Heart right ventricle (tissue), 16 donors: ENCODE measurements around the gene CNOT3. TPM values are rescaled to one million over a fixed set of nuclear protein-coding genes. Genes with fewer than 3 reads are reported as not detected.

Experiments
- ATAC-seq, 8 donors: fragments of 200-7000 bp; cut with Tn5 transposase; one replicate each; pipeline ENCODE4 v1.9.1; 2020; ENCODE audit warnings: mild to moderate bottlenecking in 8 of 8, moderate library complexity in 8 of 8, moderate number of reproducible peaks in 1 of 8
- DNase-seq, 2 donors: peaks; one replicate each; pipeline ENCODE4 v3.0.0-alpha.2; 2020
- H3K27ac ChIP-seq, 10 donors: fragments of 200-600 bp; sonication (generic) in 2 of 10; one replicate each; pipeline versions ENCODE4 v1.5.0 to v1.8.0; 2020 to 2022; ENCODE audit warnings: mild to moderate bottlenecking in 3 of 10
- H3K27me3 ChIP-seq, 7 donors: fragments of 200-600 bp; one replicate each; pipeline ENCODE4 v1.8.0; 2021 to 2022; ENCODE audit warnings: mild to moderate bottlenecking in 2 of 7
- H3K36me3 ChIP-seq, 9 donors: fragments of 200-600 bp; sonication (generic) in 1 of 9; one replicate each; pipeline versions ENCODE4 v1.5.0 to v1.8.0; 2020 to 2022; ENCODE audit warnings: mild to moderate bottlenecking in 2 of 9
- H3K4me1 ChIP-seq, 9 donors: fragments of 200-600 bp; sonication (generic) in 1 of 9; one replicate each; pipeline versions ENCODE4 v1.5.0 to v1.8.0; 2020 to 2022; ENCODE audit warnings: mild to moderate bottlenecking in 4 of 9
- H3K4me3 ChIP-seq, 10 donors: fragments of 200-600 bp; sonication (generic) in 2 of 10; one replicate each; pipeline versions ENCODE4 v1.5.0 to v1.8.0; 2020 to 2022; ENCODE audit warnings: mild to moderate bottlenecking in 7 of 10, moderate library complexity in 2 of 10
- H3K9me3 ChIP-seq, 11 donors: fragments of 200-600 bp in 10 of 11; sonication (generic) in 2 of 11; one replicate each; pipeline versions ENCODE4 v1.5.0 to v1.8.0; 2013 to 2022; ENCODE audit warnings: mild to moderate bottlenecking in 2 of 11, control low read depth in 1 of 11, moderate library complexity in 1 of 11
- CTCF ChIP-seq, 9 donors: fragments of 200-600 bp; sonication (generic) in 2 of 9; IDR thresholded peaks; one replicate each; pipeline versions ENCODE4 v1.5.0 to v1.8.0; 2021 to 2022; ENCODE audit warnings: antibody characterized with exemption in 9 of 9, mild to moderate bottlenecking in 5 of 9, moderate library complexity in 1 of 9
- WGBS, 2 donors: extraction: QIAGEN DNeasy Blood & Tissue Kit; methylation state at CpG; one replicate each; pipeline ENCODE4 v1.1.7; 2013; ENCODE audit warnings: inconsistent platforms in 1 of 2; 5-methylcytosine and 5-hydroxymethylcytosine counted together
- intact Hi-C, 10 donors: fragments of 100-400 bp; cut with DNase I; formaldehyde crosslinking; loops; one replicate each; pipeline versions ENCODE4 v1.11.1 to v1.14.2; 2022
- polyA plus RNA-seq, 2 donors: library from polyadenylated mRNA; stranded (reverse); fragments of 200-250 nt; gene quantifications; one replicate each; pipeline ENCODE4 v1.2.3, GENCODE V29; 2013
- total RNA-seq, 10 donors: library from RNA; stranded (reverse); fragmentation: NEBNext Ultra II Directional in 3 of 10; extraction: Animal tissue kit (Norgen Biotek cat#: 25700) in 3 of 10; gene quantifications; one replicate each; pipeline versions ENCODE4 v1.2.1 to v1.2.4, GENCODE V29; 2021 to 2023
- donor health status: Arrhythmogenic right ventricular cardiomyopathy.
- donor health status: ischemic (EF 13 %, LVEDD 7.1; RV severe dilation, severe dysfunction).
- donor health status: healthy with polysubstance abuse.
- donor health status: DM: no; HTN: yes; CAD: no.
- donor health status: DM: no; HTN: no; CAD: no.
- donor health status: ischemic (EF 25% LVEDD 6.9; RV normal size, moderate dysfunction).
- donor health status: ischemic (EF 25% LVEDD 5.7; RV mildly dilated, moderate dysfunction).
- donor health status: healthy.
- donor health status: DM: yes; HTN: yes; CAD: no.
- donor health status: Ischemic cardiomyopathy.
- donor health status: ischemic (EF 35%, LVEDD 5.7; RV mildly dilated, moderate dysfunction).
- donor health status: nonischemic (EF 11% LVEDD 7.7; RV severe dilation, severe dysfunction).
- donor health status: DM: yes; HTN: yes; CAD: no.
- donor health status: PGD.
- donor health status: ischemic (EF 29% LVEDD 5.4; RV normal size, mild dysfunction).
- donor health status: nonischemic (EF 23%, LVEDD 6.1; RV moderate dilation, normal function).

The CNOT3 gene
- total and polyA plus RNA-seq, 12 donors: 14.5 to 27.8 (median 20.9) TPM

DNA sequence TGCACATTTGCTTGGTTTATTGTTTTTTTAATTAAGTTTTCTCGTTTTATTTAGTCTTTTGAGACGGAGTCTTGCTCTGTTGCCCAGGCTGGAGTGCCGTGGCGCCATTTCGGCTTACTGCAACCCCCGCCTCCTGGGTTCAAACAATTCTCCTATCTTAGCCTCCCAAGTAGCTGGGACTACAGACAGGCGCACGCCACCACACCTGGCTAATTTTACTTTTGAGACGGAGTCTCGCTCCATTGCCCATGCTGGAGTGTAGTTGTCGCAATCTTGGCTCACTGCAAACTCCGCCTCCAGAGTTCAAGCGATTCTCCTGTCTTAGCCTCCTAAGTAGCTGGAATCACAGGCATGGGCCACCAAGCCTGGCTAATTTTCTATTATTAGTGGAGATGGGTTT is 64.4 kb downstream of the CNOT3 start:
- peak overlapping the region in 8 of 10 donors; percentile 63 to 82 (median 71) for H3K4me3 ChIP-seq
- no peak for DNase-seq
- peaks cover 11 to 66% (median 60%) of the 10 kb centered on the region in 9 donors for H3K4me1 ChIP-seq
- peak overlapping the region in 5 of 10 donors; percentile 84 to 99 (median 93) for H3K27ac ChIP-seq
- no peak for ATAC-seq
- TF ChIP-seq CTCF (IDR thresholded peaks at IDR 0.05): no peak
- H3K9me3 ChIP-seq: no peaks in the 10 kb centered on the region
- peaks cover 0 to 58% (median 53%) of the 10 kb centered on the region in 9 donors for H3K36me3 ChIP-seq
- intact Hi-C loops: loop anchor here in 2 of 10 donors (5.0 kb wide), 2 partner anchors 40 to 45 kb away; partner anchors contain the start of gene LENG1 (in 1 of the 2)
- H3K27me3 ChIP-seq: no peaks in the 10 kb centered on the region
- 74 to 78% methylated on average over 13 of the region's 13 CpGs for whole genome bisulfite sequencing, 2 donors

GRCh38 chr19:54203151-54203611 is 65.6 kb downstream of the CNOT3 start:
- Histone ChIP-seq H3K27me3 (no peaks in the 10 kb centered on the region), H3K27ac (peak overlapping the region in 3 of 10 donors; percentile 12 to 99 (median 21)), H3K4me3 (peak overlapping the region in 3 of 10 donors; percentile 11 to 67 (median 65)), H3K4me1 (peaks cover 11 to 76% (median 61%) of the 10 kb centered on the region in 9 donors), H3K9me3 (no peaks in the 10 kb centered on the region), H3K36me3 (peaks cover 0 to 70% (median 62%) of the 10 kb centered on the region in 9 donors)
- ATAC-seq (no peak), DNase-seq (no peak)
- WGBS, 2 donors: 43 to 55% methylated on average over 9 of the region's 9 CpGs
- no peak for TF ChIP-seq CTCF (IDR thresholded peaks at IDR 0.05)
- intact Hi-C loops: loop anchor here in 2 of 10 donors (5.0 kb wide), 2 partner anchors 41 to 46 kb away; partner anchors contain the start of gene LENG1 (in 1 of the 2)

DNA sequence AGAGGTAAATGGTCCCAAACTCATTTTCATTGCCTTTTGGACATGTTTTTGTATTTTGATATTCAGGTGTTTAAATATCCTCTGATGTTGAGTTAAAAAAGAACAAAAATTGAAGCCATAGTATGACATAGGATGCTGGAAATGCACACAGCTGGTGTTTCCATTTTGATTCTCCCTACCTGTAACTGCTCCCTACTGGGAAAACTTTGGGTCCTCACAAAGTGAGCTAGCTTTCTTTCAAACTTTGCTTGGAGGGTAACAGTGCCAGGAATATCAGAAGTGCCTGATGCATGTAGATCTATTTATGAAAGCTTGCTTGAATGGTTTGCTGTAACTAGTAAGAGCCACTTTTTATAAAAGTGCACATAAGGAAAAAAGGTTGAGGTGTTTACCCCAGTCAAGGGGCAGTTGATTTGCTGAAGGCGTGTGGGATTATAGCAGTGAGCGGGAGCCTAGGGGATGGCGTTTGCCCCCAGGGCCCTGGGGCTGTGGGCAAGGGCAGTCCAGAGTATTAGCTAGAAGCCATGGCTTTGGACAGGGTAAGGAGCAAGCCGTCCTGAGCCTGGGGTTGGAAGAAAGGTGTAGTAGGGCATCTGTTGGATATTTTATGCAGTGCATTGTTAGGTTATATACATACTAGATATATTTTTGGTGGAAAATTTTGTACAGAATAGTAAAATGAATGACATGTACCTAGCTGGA is 67.4 kb downstream of the CNOT3 start:
- peak overlapping the region in 2 of 10 donors; percentile 37 to 99 for H3K27ac ChIP-seq
- no peak for DNase-seq
- peak overlapping the region in 1 of 10 donors; percentile 67 for H3K4me3 ChIP-seq
- no peaks in the 10 kb centered on the region for H3K27me3 ChIP-seq
- 75 to 79% methylated on average over 4 of the region's 4 CpGs for WGBS, 2 donors
- TF ChIP-seq CTCF (IDR thresholded peaks at IDR 0.05): no peak
- ATAC-seq: no peak
- intact Hi-C loops: loop anchor here in 2 of 10 donors (5.0 kb wide), 2 partner anchors 43 to 48 kb away; partner anchors contain the start of gene LENG1 (in 1 of the 2)
- peaks cover 21 to 90% (median 78%) of the 10 kb centered on the region in 9 donors for H3K4me1 ChIP-seq
- no peaks in the 10 kb centered on the region for H3K9me3 ChIP-seq
- H3K36me3 ChIP-seq: peaks cover 0 to 78% (median 62%) of the 10 kb centered on the region in 9 donors

Other genes starting within 250 kb of the CNOT3 start
- gene CACNG7, start 228.5 kb upstream of the CNOT3 start, total RNA-seq: not detected
- gene CACNG7, start 228.5 kb upstream of the CNOT3 start, polyA plus RNA-seq: not detected
- under 1 TPM in 9 of 10 donors, not detected in 1; 0.07 to 0.31 (median 0.14) TPM for gene CACNG8, start 174.8 kb upstream of the CNOT3 start, total RNA-seq
- under 1 TPM; 0.03 to 0.22 TPM for gene CACNG8, start 174.8 kb upstream of the CNOT3 start, polyA plus RNA-seq
- gene CACNG6, start 146.1 kb upstream of the CNOT3 start, total RNA-seq: not detected
- gene CACNG6, start 146.1 kb upstream of the CNOT3 start, polyA plus RNA-seq: not detected
- gene VSTM1, start 73.9 kb upstream of the CNOT3 start, total RNA-seq: under 1 TPM in 2 of 10 donors, not detected in 8; 0.33 to 0.60 TPM
- gene VSTM1, start 73.9 kb upstream of the CNOT3 start, polyA plus RNA-seq: not detected
- not detected for gene TARM1, start 56.4 kb upstream of the CNOT3 start, total RNA-seq
- not detected for gene TARM1, start 56.4 kb upstream of the CNOT3 start, polyA plus RNA-seq
- 1 to 10 TPM in 3 of 10 donors, under 1 TPM in 6, not detected in 1; 0.23 to 5.3 (median 0.40) TPM for gene OSCAR, start 37.0 kb upstream of the CNOT3 start, total RNA-seq
- gene OSCAR, start 37.0 kb upstream of the CNOT3 start, polyA plus RNA-seq: 1 to 10 TPM in 1 of 2 donors, under 1 TPM in 1; 0.22 to 1.0 TPM
- 100 to 1,000 TPM; 239 to 518 (median 360) TPM for gene NDUFA3, start 34.9 kb upstream of the CNOT3 start, total RNA-seq
- 1,000 to 10,000 TPM in 1 of 2 donors, 100 to 1,000 TPM in 1; 335 to 3,395 TPM for gene NDUFA3, start 34.9 kb upstream of the CNOT3 start, polyA plus RNA-seq
- gene TFPT, start 22.1 kb upstream of the CNOT3 start, total RNA-seq: 10 to 100 TPM; 11.0 to 16.8 (median 12.9) TPM
- gene TFPT, start 22.1 kb upstream of the CNOT3 start, polyA plus RNA-seq: 10 to 100 TPM; 26.0 to 33.8 TPM
- 10 to 100 TPM; 35.9 to 46.4 (median 43.0) TPM for gene PRPF31, start 22.0 kb upstream of the CNOT3 start, total RNA-seq
- gene PRPF31, start 22.0 kb upstream of the CNOT3 start, polyA plus RNA-seq: 10 to 100 TPM; 52.1 to 52.8 TPM
- gene LENG1, start 22.0 kb downstream of the CNOT3 start, total RNA-seq: 1 to 10 TPM; 5.4 to 8.4 (median 6.9) TPM
- gene LENG1, start 22.0 kb downstream of the CNOT3 start, polyA plus RNA-seq: 10 to 100 TPM; 14.6 to 16.9 TPM
- 1 to 10 TPM in 9 of 10 donors, under 1 TPM in 1; 0.59 to 5.5 (median 2.1) TPM for gene TMC4, start 35.4 kb downstream of the CNOT3 start, total RNA-seq
- 10 to 100 TPM in 1 of 2 donors, 1 to 10 TPM in 1; 1.6 to 11.6 TPM for gene TMC4, start 35.4 kb downstream of the CNOT3 start, polyA plus RNA-seq
- 10 to 100 TPM; 12.3 to 29.4 (median 15.5) TPM for gene MBOAT7, start 51.8 kb downstream of the CNOT3 start, total RNA-seq
- gene MBOAT7, start 51.8 kb downstream of the CNOT3 start, polyA plus RNA-seq: 10 to 100 TPM in 1 of 2 donors, 1 to 10 TPM in 1; 7.7 to 17.0 TPM
- 10 to 100 TPM; 12.1 to 24.0 (median 19.3) TPM for gene TSEN34, start 53.5 kb downstream of the CNOT3 start, total RNA-seq
- 10 to 100 TPM in 1 of 2 donors, 1 to 10 TPM in 1; 5.6 to 38.0 TPM for gene TSEN34, start 53.5 kb downstream of the CNOT3 start, polyA plus RNA-seq
- 100 to 1,000 TPM; 550 to 734 (median 603) TPM for gene RPS9, start 63.1 kb downstream of the CNOT3 start, total RNA-seq
- 1,000 to 10,000 TPM; 1,335 to 2,571 TPM for gene RPS9, start 63.1 kb downstream of the CNOT3 start, polyA plus RNA-seq
- 10 to 100 TPM in 1 of 10 donors, 1 to 10 TPM in 6, under 1 TPM in 3; 0.71 to 18.3 (median 2.0) TPM for gene LILRB3, start 85.2 kb downstream of the CNOT3 start, total RNA-seq
- gene LILRB3, start 85.2 kb downstream of the CNOT3 start, polyA plus RNA-seq: 1 to 10 TPM; 2.5 TPM
- 1 to 10 TPM in 6 of 10 donors, under 1 TPM in 3, not detected in 1; 0.48 to 9.4 (median 1.3) TPM for gene LILRA6, start 105.0 kb downstream of the CNOT3 start, total RNA-seq
- gene LILRA6, start 105.0 kb downstream of the CNOT3 start, polyA plus RNA-seq: 1 to 10 TPM; 1.1 to 1.5 TPM
- 10 to 100 TPM in 2 of 10 donors, 1 to 10 TPM in 8; 1.6 to 10.6 (median 3.2) TPM for gene LILRB5, start 119.5 kb downstream of the CNOT3 start, total RNA-seq
- 1 to 10 TPM; 1.8 to 9.1 TPM for gene LILRB5, start 119.5 kb downstream of the CNOT3 start, polyA plus RNA-seq
- 10 to 100 TPM in 1 of 10 donors, 1 to 10 TPM in 9; 1.1 to 20.1 (median 2.0) TPM for gene LILRB2, start 143.3 kb downstream of the CNOT3 start, total RNA-seq
- 1 to 10 TPM; 2.6 to 2.8 TPM for gene LILRB2, start 143.3 kb downstream of the CNOT3 start, polyA plus RNA-seq
- 1 to 10 TPM in 6 of 10 donors, under 1 TPM in 4; 0.26 to 8.5 (median 1.3) TPM for gene LILRA5, start 175.4 kb downstream of the CNOT3 start, total RNA-seq
- gene LILRA5, start 175.4 kb downstream of the CNOT3 start, polyA plus RNA-seq: 1 to 10 TPM in 1 of 2 donors, under 1 TPM in 1; 0.37 to 3.7 TPM
- 1 to 10 TPM in 1 of 10 donors, not detected in 9; 1.6 TPM for gene LILRA4, start 201.4 kb downstream of the CNOT3 start, total RNA-seq
- not detected for gene LILRA4, start 201.4 kb downstream of the CNOT3 start, polyA plus RNA-seq
- 10 to 100 TPM in 2 of 10 donors, 1 to 10 TPM in 8; 2.1 to 36.3 (median 4.1) TPM for gene LAIR1, start 227.2 kb downstream of the CNOT3 start, total RNA-seq
- 1 to 10 TPM; 5.1 to 5.3 TPM for gene LAIR1, start 227.2 kb downstream of the CNOT3 start, polyA plus RNA-seq